AG04449 (cell line): Measurements from ENCODE around the gene AVPR1B.
"Not testable (repeated sequence)": the region's sequence is repeated elsewhere in the genome, so short reads cannot be mapped to it uniquely, and the experiment has no call there.

Experiments
- CTCF ChIA-PET: fragments of 350-600 bp; formaldehyde crosslinking; extraction: SDS; loops from one replicate; lab custom pipeline; 2021; ENCODE audit warnings: antibody characterized with exemption; lab: Yijun Ruan, JAX
- POLR2A ChIA-PET: fragments of 400-600, 350-600 bp; formaldehyde crosslinking; extraction: SDS; loops from one replicate; lab custom pipeline; 2020; ENCODE audit warnings: antibody characterized with exemption, inconsistent platforms; lab: Yijun Ruan, JAX
- DNase-seq: peaks from one replicate; pipeline ENCODE4 v3.0.0-alpha.2; 2010; ENCODE audit warnings: low read depth, low spot score
- H3K4me3 ChIP-seq: 2 replicates; pipeline ENCODE4 v1.5.1; 2011; ENCODE audit warnings: low read depth, mild to moderate bottlenecking, control low read depth, low read length
- CTCF ChIP-seq: IDR thresholded peaks from one replicate; pipeline ENCODE4 v1.5.1; 2011; ENCODE audit warnings: mild to moderate bottlenecking, moderate library complexity, low read length, control low read depth, inconsistent platforms; ENCODE audit not compliant: insufficient read depth; ENCODE audit errors: missing control alignments

Gene AVPR1B

GRCh38 chr1:206074839-206075238, 42.3 kb downstream of the AVPR1B start:
- TF ChIP-seq CTCF = no peak
- ChIA-PET POLR2A (no interaction called here), CTCF (no interaction called here)
- no peak for DNase-seq
- H3K4me3 ChIP-seq = no peak overlapping the region

- no peak for TF ChIP-seq CTCF
- no peak overlapping the region for H3K4me3 ChIP-seq
- ChIA-PET CTCF (no interaction called here), POLR2A (no interaction called here)
- no peak for DNase-seq
Measured at GRCh38 chr1:206070627-206071304, 46.4 kb downstream of the AVPR1B start.

- ChIA-PET CTCF (interaction anchor here (1.1 to 1.2 kb wide), 2 partner anchors 26 to 37 kb away, joined by 3 read pairs; no protein-coding TSS in a partner anchor), POLR2A (no interaction called here)
- DNase-seq = no peak
- no peak overlapping the region for H3K4me3 ChIP-seq
- TF ChIP-seq CTCF = no peak
Measured at GRCh38 chr1:206068314-206068713, 48.9 kb downstream of the AVPR1B start.

GRCh38 chr1:206067486-206068227, 49.5 kb downstream of the AVPR1B start:
- ChIA-PET POLR2A (no interaction called here), CTCF (interaction anchor here (1.1 to 1.2 kb wide), 2 partner anchors 25 to 37 kb away, joined by 3 read pairs; no protein-coding TSS in a partner anchor)
- H3K4me3 ChIP-seq = no peak overlapping the region
- DNase-seq = no peak
- no peak for TF ChIP-seq CTCF

GRCh38 chr1:206066479-206067171, 50.6 kb downstream of the AVPR1B start:
- POLR2A ChIA-PET = no interaction called here
- no peak for TF ChIP-seq CTCF
- no peak overlapping the region for H3K4me3 ChIP-seq
- CTCF ChIA-PET = no interaction called here
- no peak for DNase-seq

- ChIA-PET POLR2A (no interaction called here), CTCF (no interaction called here)
- TF ChIP-seq CTCF = no peak
- H3K4me3 ChIP-seq = no peak overlapping the region
- no peak for DNase-seq
Measured at GRCh38 chr1:206065547-206066145, 51.5 kb downstream of the AVPR1B start.

- CTCF ChIA-PET, H3K4me3 ChIP-seq, POLR2A ChIA-PET, DNase-seq: not testable (repeated sequence)
Measured at GRCh38 chr1:206064501-206064900, 52.7 kb downstream of the AVPR1B start.

- H3K4me3 ChIP-seq, CTCF ChIA-PET, POLR2A ChIA-PET, DNase-seq: not testable (repeated sequence)
Measured at GRCh38 chr1:206064001-206064400, 53.2 kb downstream of the AVPR1B start.
